Subcutaneous adipose tissue (tissue), 4 donors: ENCODE measurements around the gene FLYWCH1. TPM values are rescaled to one million over a fixed set of nuclear protein-coding genes. Genes with fewer than 3 reads are reported as not detected.

ENCODE experiments used
- CTCF ChIP-seq: fragments of 450-650 bp; IDR thresholded peaks from one replicate; pipeline ENCODE4 v1.5.1; 2016; ENCODE audit warnings: low read depth, mild to moderate bottlenecking, control low read depth, antibody characterized with exemption, moderate library complexity
- total RNA-seq, 4 donors: library from RNA; depleted of rRNA; stranded (reverse); fragments of >200 nt; gene quantifications; one replicate each; pipeline ENCODE4 v1.1.0, GENCODE V29; 2016

The FLYWCH1 gene
- total RNA-seq, 4 donors from 2014 or later: 11.6 to 62.9 (median 18.7) TPM

DNA sequence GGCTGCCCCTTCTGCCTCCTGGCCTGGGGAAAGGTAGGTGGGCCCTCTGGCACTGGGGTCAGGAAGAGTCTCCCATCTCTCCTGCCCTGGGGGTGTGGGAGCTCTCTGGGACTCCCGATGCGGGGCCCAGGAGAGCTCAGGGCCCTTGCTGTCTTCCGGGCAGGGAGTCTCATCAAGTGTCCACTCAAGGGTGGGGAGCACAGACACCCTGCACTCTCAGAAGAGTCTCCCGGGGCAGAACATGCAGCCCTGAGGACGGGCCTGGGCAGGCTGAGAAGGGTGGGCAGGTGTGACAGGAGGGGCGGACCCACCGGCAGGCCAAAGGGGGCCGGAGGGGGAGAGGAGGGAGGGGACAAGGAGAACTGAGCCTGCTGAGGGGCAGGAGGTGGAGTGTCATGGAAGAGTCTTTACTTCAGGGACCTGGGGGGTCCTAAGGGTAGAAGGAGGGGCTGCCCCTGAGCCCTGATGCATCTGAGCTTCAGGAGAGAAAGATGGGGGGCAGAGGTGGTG is 76.9 kb downstream of the FLYWCH1 start:
- TF ChIP-seq CTCF: no peak

GRCh38 chr16:2990891-2991290 is 79.2 kb downstream of the FLYWCH1 start:
- no peak for TF ChIP-seq CTCF

DNA sequence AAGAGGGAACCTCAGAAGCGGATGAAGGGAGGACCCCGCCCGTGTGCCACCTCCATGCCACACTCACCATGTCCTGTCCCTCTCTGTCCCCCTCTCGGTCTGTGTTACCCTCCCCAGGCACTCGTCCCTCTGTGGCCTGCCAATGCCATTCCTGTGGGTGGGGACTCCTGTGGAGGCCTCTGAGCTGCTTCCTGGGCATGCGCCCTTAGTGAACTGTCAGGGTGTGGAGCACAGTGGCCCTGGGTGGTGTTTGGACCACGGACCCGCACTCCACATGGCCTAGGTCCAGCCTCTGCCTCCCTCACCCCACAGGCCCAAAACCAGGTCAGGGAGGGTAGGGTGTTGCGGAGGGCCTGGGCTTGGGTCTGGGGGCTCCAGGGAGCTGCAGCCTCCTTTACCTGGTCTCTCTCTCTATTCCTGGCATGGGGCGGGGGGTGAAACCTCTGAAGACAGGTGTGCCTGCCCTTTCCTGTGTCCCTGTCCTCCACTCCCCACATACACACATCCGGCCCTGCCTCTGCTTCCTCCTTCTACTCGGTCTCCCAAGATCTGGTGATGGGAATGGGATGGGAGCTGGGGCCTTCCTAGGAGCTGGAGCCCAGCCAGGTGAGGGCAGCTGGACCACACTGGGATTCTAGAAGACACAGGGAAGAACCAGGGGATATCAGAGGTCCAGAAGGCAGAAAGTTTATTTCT is 80.0 kb downstream of the FLYWCH1 start:
- no peak for TF ChIP-seq CTCF

GRCh38 chr16:2992383-2993081 is 80.8 kb downstream of the FLYWCH1 start:
- no peak for TF ChIP-seq CTCF

DNA sequence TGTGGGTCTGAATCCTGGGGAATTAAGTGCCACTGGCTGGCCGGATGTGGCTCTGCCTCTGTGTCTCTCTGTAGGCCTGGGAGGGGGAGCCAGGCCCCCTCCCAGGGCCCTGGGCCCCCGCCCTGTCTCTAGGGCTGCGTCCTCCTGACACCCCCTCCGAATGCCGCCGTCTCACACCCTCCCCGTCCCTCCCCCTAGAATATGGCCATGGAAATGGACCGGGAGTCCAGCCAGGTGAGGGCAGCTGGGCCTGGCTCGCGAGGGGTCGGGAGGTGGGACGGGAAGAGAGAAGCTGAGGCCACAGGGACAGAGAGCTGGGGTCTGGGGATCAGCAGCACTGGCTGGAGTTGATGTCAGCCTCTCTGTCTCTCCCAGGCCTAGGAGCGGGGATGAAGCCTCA is 84.6 kb downstream of the FLYWCH1 start:
- TF ChIP-seq CTCF: no peak

DNA sequence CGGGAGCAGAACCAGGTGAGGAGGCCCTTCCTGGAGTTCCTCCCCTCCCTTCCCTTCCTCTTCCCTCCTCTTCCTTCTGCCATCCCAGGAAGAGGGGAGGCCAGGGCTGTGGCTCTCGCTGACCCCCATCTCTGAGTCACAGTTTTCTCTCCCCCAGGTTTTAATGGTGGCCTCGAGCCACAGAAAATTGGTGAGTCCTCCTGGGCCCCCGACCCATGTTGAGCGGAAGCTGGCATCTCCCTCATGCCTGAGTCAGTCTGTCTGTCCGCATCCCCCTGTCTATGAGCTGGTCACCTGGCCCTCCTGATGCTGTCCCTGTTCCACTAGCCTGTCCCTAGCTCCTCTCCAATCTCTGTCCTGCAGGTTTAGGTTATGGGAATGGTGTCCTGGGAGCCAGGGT is 88.2 kb downstream of the FLYWCH1 start:
- no peak for TF ChIP-seq CTCF

- TF ChIP-seq CTCF: no peak
Observed at GRCh38 chr16:3000540-3000939, 88.8 kb downstream of the FLYWCH1 start.
